GM13977 (cell line): ENCODE measurements around the gene RGS3.

Source experiments
- DNase-seq: peaks from one replicate; pipeline ENCODE4 v3.0.0; 2012; ENCODE audit warnings: low spot score
- in situ Hi-C: fragments of 300-500 bp; cut with MboI; formaldehyde crosslinking; loops from one replicate; pipeline ENCODE4 v1.12.0; 2022; ENCODE audit warnings: low sequenced_read_pairs, low pct_unique_long_range_greater_than_20kb, mixed read lengths, inconsistent platforms; ENCODE audit not compliant: unreplicated experiment
- TF ChIP-seq, protein P1 (sequence below): IDR thresholded peaks from 2 replicates; pipeline ENCODE4 v1.5.1; 2012; ENCODE audit warnings: mild to moderate bottlenecking, control low read depth; ENCODE audit not compliant: insufficient read depth; ENCODE audit errors: extremely low read depth, missing control alignments

Gene RGS3

DNA sequence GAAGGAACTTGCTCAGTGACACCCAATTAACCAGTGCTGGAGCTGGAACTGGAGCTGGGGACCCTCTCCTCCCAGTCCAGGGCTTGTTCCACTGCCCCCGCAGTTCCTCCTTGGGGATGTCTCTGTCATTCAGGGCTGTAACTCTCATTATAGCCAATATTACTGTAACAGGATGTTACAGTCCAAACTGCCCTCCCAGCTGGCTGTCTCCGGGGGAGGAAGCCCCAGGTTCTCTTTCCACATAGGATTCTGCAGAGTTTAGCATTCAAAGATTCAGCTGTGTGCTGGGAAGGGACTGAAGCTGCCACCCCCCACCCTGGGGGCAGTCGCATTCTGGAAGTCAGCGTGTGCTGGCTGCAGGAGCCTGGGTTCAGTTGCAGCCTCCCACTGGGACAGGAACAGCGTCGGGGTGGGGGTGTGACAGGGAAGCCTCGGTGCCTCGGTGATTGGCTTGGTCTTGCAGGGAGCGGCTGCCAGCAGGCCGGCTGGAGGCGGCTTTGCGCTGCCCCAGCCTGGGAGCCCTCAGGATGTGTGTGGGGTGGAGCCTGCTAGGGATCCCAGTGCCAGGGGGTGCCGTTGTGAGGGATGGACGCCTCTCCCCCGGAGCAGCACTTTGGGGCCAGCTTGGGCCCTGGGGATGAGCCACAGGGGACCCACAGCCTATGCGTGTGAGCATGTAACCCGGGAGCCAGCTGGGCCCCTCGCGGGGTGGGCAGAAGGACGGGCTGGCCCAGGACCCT, 101.1 kb downstream of the RGS3 start:
- in situ Hi-C loops, result no loop called here
- TF ChIP-seq, protein P1, sequence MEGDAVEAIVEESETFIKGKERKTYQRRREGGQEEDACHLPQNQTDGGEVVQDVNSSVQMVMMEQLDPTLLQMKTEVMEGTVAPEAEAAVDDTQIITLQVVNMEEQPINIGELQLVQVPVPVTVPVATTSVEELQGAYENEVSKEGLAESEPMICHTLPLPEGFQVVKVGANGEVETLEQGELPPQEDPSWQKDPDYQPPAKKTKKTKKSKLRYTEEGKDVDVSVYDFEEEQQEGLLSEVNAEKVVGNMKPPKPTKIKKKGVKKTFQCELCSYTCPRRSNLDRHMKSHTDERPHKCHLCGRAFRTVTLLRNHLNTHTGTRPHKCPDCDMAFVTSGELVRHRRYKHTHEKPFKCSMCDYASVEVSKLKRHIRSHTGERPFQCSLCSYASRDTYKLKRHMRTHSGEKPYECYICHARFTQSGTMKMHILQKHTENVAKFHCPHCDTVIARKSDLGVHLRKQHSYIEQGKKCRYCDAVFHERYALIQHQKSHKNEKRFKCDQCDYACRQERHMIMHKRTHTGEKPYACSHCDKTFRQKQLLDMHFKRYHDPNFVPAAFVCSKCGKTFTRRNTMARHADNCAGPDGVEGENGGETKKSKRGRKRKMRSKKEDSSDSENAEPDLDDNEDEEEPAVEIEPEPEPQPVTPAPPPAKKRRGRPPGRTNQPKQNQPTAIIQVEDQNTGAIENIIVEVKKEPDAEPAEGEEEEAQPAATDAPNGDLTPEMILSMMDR, result no peak
- DNase-seq, result no peak

DNA sequence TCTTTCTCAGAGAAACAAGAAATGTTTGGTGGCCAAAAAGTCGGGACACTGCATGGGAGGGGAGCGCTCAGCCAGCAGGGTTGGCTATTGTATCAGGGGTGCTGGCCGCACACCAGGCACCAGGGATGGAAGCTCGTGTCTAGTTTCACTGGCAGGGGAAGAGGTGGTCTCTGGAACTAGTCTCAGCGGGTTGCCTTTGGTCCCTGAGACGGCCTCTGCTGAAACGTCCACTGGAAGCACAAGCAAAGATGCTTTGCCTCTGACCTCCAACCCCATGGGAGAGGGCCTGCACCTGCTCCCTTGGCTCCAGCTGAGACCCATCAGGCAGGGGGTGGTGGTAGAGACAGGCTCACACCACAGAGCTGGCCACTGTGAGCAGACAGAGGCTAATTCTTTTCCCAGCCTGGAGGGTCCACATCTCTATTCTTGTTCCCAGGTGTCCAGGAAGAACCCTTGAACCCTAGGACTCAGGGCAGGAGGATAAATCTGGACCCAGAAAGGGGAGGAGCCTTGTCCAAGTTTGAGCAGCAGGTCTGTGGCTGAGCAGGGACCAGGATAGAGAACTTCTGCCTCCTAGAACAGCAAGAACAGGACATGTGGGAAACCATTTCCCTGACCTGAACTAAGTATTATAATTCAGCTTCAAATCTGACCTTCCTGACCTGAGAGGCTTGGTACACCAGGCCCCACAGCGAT, 102.6 kb downstream of the RGS3 start:
- no peak for DNase-seq
- TF ChIP-seq, protein P1, result no peak
- in situ Hi-C loops, result no loop called here

DNA sequence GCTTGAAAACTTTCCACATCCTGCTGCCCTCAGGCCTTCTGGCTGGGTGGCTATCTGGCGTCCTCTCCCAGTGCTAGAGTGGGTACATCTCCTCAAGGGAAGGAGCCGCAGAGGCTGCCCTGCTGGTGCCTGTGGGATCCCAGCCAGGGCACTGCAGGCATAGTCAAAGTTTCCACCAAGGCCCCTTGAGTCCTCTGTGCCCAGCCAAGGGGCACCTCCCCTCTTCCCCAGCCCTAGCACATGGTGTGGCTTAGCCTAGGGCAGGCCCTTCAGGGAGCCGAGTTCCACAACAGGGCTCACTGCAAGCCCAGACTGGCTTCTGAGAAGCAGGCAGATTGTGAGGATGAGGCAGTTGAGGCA, 103.2 kb downstream of the RGS3 start:
- no peak for DNase-seq
- in situ Hi-C loops, result no loop called here
- TF ChIP-seq, protein P1, result no peak

DNA sequence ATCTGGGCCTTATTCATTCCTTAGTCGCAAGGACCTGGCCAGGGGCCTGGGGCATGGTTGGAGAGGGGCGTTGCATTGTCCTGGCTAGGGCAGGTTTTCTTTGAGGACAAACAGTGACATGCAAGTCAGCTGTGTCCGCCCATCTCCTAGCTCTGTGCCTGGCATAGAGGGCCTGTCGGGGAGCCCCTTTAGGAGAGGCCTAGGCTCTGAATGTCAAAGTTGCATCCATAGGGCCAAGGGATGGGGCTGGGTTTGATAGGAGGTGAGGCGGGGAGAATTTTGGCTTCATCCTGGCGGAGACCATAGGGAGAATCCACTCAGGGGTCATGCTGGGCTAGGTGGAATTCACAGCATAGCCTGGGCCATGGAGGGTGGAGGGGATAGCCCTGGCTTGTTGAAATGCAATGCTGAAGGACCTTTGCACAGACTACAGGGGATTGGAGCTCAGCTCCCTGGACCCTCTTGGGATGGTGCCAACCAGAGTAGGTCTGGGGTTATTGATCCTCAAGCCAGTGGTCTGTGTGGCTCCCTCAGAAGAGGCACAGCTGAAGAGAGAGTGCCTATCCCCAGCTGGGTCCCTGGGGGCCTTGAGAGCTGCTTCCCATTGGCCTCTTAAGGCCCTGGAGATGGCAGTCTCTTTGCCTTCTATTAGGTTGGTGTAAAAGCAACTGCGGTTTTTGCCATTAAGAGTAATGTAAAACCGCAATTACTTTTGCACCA, 104.0 kb downstream of the RGS3 start:
- in situ Hi-C loops, result no loop called here
- TF ChIP-seq, protein P1, result no peak
- no peak for DNase-seq

DNA sequence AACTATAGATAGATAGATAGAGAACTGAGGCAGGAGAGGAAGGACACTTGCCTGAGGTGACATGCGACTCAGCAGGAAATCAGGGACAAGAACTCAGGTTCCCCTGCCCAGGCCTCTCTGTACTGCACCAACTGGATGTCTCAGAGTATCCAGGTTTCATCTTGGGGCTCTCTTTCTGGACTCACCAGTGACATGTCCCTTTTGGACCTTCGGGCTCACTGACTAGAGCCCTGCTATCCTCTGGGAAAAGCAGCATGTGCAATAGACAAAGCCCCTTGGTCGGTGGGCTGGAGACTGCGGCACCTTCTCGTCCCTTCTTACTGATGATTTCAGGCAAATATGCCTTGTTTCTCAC, 104.5 kb downstream of the RGS3 start:
- in situ Hi-C loops, result no loop called here
- TF ChIP-seq, protein P1, result no peak
- DNase-seq, result no peak

DNA sequence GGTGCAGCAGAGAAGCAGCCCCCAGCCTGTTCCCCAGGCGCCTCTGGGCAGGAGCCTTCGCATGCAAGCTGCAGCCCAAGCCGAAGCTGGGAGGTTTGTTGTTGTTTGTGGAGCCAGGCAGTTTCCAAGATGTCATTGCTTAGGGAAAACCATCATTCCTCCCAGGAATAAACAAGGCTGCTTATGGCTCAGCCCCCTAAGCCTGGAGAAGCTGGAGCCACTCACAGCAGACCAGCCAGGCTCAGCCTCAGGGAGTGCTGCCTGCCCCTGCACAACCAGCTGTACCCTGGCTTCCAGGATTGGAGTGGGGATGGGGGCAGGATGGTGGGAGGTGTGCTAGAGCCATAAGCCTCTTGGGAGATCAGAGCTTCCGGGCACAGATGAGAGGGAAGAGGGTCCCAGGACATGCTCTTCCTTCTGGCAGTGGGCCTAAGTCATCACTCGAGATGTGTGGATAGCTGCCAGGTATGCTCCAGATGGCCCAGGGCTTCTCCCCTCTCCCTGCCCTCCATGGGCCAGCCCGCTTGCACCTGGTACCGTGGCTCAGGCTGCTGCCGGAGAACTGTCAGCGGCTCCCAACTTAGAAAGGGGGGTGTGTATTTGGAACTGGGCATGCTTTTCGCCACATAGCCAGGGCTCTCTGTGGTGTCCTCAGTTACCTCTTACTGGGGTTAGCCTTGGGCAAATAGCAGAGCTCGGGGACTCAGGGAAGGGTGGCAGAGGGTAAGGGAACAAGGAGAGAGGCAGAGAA, 105.2 kb downstream of the RGS3 start:
- DNase-seq, result no peak
- in situ Hi-C loops, result no loop called here
- TF ChIP-seq, protein P1, result no peak
